ENCODE data around the gene APOC3.

Gene APOC3

GRCh38 chr11:116812109-116812508 lies 17.6 kb upstream of the APOC3 start:
- no peak overlapping the region for H3K4me3 ChIP-seq (replicated peaks; ENCODE audit: insufficient read depth, low read length)
- no peak for DNase-seq (ENCODE audit: low read depth in 1 of 2, low spot score in 1 of 2)
- no peaks in the 10 kb centered on the region for H3K27me3 ChIP-seq (ENCODE audit: insufficient read depth, poor library complexity, severe bottlenecking)
- H3K27ac ChIP-seq (replicated peaks) = no peak overlapping the region
- no peak for TF ChIP-seq POLR2AphosphoS5 (IDR thresholded peaks at IDR 0.05; ENCODE audit: low read depth)
- TF ChIP-seq, protein P1, sequence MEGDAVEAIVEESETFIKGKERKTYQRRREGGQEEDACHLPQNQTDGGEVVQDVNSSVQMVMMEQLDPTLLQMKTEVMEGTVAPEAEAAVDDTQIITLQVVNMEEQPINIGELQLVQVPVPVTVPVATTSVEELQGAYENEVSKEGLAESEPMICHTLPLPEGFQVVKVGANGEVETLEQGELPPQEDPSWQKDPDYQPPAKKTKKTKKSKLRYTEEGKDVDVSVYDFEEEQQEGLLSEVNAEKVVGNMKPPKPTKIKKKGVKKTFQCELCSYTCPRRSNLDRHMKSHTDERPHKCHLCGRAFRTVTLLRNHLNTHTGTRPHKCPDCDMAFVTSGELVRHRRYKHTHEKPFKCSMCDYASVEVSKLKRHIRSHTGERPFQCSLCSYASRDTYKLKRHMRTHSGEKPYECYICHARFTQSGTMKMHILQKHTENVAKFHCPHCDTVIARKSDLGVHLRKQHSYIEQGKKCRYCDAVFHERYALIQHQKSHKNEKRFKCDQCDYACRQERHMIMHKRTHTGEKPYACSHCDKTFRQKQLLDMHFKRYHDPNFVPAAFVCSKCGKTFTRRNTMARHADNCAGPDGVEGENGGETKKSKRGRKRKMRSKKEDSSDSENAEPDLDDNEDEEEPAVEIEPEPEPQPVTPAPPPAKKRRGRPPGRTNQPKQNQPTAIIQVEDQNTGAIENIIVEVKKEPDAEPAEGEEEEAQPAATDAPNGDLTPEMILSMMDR (IDR thresholded peaks at IDR 0.05; ENCODE audit: insufficient read depth, low read length) = no peak

DNA sequence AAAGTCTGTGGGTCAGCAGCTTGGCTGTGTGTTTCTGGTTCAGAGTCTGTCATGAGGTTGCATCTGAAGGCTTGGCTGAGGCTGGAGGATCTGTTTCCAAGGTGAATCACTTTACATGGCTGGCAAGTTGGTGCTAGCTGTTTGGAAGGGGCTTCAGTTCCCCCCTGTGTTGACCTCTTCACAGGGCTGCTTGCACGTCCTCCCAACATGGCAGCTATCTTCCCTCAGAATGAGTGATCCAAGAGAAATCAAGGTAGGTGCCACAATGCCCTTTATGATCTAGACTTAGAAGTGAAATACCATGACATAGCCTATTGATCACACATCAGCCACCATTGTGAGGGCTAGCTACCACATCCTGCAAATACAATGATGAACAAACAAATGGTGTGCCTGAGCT lies 16.5 kb upstream of the APOC3 start:
- H3K4me3 ChIP-seq (replicated peaks; ENCODE audit: insufficient read depth, low read length) = no peak overlapping the region
- no peak overlapping the region for H3K27ac ChIP-seq (replicated peaks)
- DNase-seq (ENCODE audit: low read depth in 1 of 2, low spot score in 1 of 2) = no peak
- TF ChIP-seq, protein P1 (IDR thresholded peaks at IDR 0.05; ENCODE audit: insufficient read depth, low read length) = no peak
- TF ChIP-seq, protein P2, sequence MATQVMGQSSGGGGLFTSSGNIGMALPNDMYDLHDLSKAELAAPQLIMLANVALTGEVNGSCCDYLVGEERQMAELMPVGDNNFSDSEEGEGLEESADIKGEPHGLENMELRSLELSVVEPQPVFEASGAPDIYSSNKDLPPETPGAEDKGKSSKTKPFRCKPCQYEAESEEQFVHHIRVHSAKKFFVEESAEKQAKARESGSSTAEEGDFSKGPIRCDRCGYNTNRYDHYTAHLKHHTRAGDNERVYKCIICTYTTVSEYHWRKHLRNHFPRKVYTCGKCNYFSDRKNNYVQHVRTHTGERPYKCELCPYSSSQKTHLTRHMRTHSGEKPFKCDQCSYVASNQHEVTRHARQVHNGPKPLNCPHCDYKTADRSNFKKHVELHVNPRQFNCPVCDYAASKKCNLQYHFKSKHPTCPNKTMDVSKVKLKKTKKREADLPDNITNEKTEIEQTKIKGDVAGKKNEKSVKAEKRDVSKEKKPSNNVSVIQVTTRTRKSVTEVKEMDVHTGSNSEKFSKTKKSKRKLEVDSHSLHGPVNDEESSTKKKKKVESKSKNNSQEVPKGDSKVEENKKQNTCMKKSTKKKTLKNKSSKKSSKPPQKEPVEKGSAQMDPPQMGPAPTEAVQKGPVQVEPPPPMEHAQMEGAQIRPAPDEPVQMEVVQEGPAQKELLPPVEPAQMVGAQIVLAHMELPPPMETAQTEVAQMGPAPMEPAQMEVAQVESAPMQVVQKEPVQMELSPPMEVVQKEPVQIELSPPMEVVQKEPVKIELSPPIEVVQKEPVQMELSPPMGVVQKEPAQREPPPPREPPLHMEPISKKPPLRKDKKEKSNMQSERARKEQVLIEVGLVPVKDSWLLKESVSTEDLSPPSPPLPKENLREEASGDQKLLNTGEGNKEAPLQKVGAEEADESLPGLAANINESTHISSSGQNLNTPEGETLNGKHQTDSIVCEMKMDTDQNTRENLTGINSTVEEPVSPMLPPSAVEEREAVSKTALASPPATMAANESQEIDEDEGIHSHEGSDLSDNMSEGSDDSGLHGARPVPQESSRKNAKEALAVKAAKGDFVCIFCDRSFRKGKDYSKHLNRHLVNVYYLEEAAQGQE (IDR thresholded peaks at IDR 0.05; ENCODE audit: insufficient replicate concordance, low read depth) = no peak
- TF ChIP-seq SPI1 (IDR thresholded peaks at IDR 0.05; ENCODE audit: borderline replicate concordance, low read depth) (no peak), POLR2AphosphoS5 (IDR thresholded peaks at IDR 0.05; ENCODE audit: low read depth) (no peak), GABPA (IDR thresholded peaks at IDR 0.05; ENCODE audit: low read depth) (no peak)
- no peaks in the 10 kb centered on the region for H3K27me3 ChIP-seq (ENCODE audit: insufficient read depth, poor library complexity, severe bottlenecking)

DNA sequence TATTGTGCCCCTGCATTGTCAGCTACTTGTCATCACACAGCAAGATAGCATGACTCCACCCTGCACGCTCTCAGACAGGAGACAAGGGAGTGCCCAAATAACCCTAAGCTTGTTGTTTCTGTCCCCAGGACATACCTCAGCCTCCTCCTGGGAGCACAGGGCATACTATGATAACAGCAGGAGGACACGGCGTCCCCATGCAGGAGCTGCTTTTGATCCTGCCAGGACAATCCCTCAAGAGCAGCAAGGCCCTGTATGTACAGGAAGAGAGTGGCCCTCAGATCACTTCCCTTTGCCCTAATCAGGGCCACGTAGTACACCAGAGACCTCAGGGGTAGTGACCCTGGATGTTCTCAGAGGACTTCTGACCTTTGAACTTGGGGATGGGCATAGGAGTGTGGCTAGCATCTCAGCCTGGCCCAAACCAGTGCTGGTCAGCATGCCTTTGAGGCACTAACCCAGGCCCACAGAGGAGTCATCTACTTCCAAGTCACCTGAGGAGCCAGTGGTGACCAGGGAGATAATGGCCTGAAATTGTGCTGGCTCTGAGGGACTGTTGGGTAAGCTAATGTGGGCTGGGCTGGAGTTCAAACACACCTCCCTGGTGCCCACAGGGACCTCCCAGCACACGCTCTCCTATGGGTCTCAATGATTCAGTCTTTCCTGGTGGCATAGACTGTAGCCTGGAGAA lies 15.8 kb upstream of the APOC3 start:
- H3K4me3 ChIP-seq (replicated peaks; ENCODE audit: insufficient read depth, low read length) = no peak overlapping the region
- no peaks in the 10 kb centered on the region for H3K27me3 ChIP-seq (ENCODE audit: insufficient read depth, poor library complexity, severe bottlenecking)
- no peak overlapping the region for H3K27ac ChIP-seq (replicated peaks)
- DNase-seq (ENCODE audit: low read depth in 1 of 2, low spot score in 1 of 2) = no peak
- TF ChIP-seq POLR2AphosphoS5 (IDR thresholded peaks at IDR 0.05; ENCODE audit: low read depth) (no peak), GABPA (IDR thresholded peaks at IDR 0.05; ENCODE audit: low read depth) (no peak), SPI1 (IDR thresholded peaks at IDR 0.05; ENCODE audit: borderline replicate concordance, low read depth) (no peak)
- TF ChIP-seq, protein P2 (IDR thresholded peaks at IDR 0.05; ENCODE audit: insufficient replicate concordance, low read depth) = no peak

DNA sequence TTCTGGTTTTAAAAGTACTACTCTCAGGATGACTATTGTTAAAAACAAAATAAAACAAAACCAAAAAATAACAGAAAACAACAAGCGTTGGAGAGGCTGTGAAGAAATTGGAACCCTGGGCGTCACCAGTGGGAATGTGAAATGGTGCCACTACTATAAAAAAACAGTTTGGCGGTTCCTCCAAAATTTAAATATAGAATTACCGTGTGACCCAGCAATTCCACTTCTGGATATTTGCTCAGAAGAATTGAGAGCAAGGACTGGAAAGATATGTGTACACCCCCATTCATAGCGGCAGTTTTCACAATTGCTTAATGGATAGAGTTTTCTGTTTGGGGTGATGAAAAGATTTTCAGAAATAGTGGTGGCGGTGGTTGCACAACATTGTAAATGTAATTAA lies 15.2 kb upstream of the APOC3 start:
- no peak for DNase-seq (ENCODE audit: low read depth in 1 of 2, low spot score in 1 of 2)
- H3K4me3 ChIP-seq (replicated peaks; ENCODE audit: insufficient read depth, low read length) = no peak overlapping the region
- no peak overlapping the region for H3K27ac ChIP-seq (replicated peaks)
- TF ChIP-seq POLR2AphosphoS5 (IDR thresholded peaks at IDR 0.05; ENCODE audit: low read depth) (no peak), GABPA (IDR thresholded peaks at IDR 0.05; ENCODE audit: low read depth) (no peak), SPI1 (IDR thresholded peaks at IDR 0.05; ENCODE audit: borderline replicate concordance, low read depth) (no peak)
- TF ChIP-seq, protein P1 (IDR thresholded peaks at IDR 0.05; ENCODE audit: insufficient read depth, low read length) = no peak
- TF ChIP-seq, protein P2 (IDR thresholded peaks at IDR 0.05; ENCODE audit: insufficient replicate concordance, low read depth) = no peak
- H3K27me3 ChIP-seq (ENCODE audit: insufficient read depth, poor library complexity, severe bottlenecking) = no peaks in the 10 kb centered on the region
